OCI-LY1 (cell line): Measurements from ENCODE around the gene TMEM203.

Experiments used
- H2AFZ ChIP-seq: fragments of 200-600 bp; sonication (generic), shearing (Covaris generic); 2 replicates; pipeline ENCODE4 v1.6.0; 2014; ENCODE audit warnings: antibody characterized with exemption, mild to moderate bottlenecking, low read length
- H3F3A ChIP-seq: fragments of 200-600 bp; sonication (generic), shearing (Covaris generic); 2 replicates; pipeline ENCODE4 v1.6.0; 2014; ENCODE audit warnings: mild to moderate bottlenecking, antibody characterized with exemption, low read length, moderate library complexity; ENCODE audit not compliant: insufficient read depth
- H3K27ac ChIP-seq: fragments of 200-600 bp; sonication (generic); 2 replicates; pipeline ENCODE4 v1.5.1; 2014; ENCODE audit warnings: low read length, mixed run types, mild to moderate bottlenecking, low read depth; ENCODE audit not compliant: poor library complexity, severe bottlenecking
- H3K27me3 ChIP-seq: fragments of 200-600 bp; sonication (generic); 2 replicates; pipeline ENCODE4 v1.6.0; 2014; ENCODE audit warnings: antibody characterized with exemption, mild to moderate bottlenecking, low read length, moderate library complexity; ENCODE audit not compliant: insufficient read depth
- H3K36me3 ChIP-seq: fragments of 200-600 bp; sonication (generic); 2 replicates; pipeline ENCODE4 v1.6.1; 2014; ENCODE audit warnings: mild to moderate bottlenecking, antibody characterized with exemption, low read length, moderate library complexity, mixed read lengths; ENCODE audit not compliant: insufficient read depth
- H3K4me1 ChIP-seq: fragments of 200-600 bp; sonication (generic); 2 replicates; pipeline ENCODE4 v1.5.1; 2014; ENCODE audit warnings: mild to moderate bottlenecking, low read length, moderate library complexity; ENCODE audit not compliant: insufficient read depth, severe bottlenecking
- H3K4me2 ChIP-seq: fragments of 200-600 bp; sonication (generic), shearing (Covaris generic); 2 replicates; pipeline ENCODE4 v1.6.1; 2014; ENCODE audit warnings: low read length
- H3K4me3 ChIP-seq: fragments of 200-600 bp; sonication (generic); 2 replicates; pipeline ENCODE4 v1.5.1; 2014; ENCODE audit warnings: low read length, low read depth, mild to moderate bottlenecking, mixed read lengths; ENCODE audit not compliant: poor library complexity, severe bottlenecking
- H3K79me2 ChIP-seq: fragments of 200-600 bp; shearing (Covaris generic); 2 replicates; pipeline ENCODE4 v1.6.1; 2016; ENCODE audit warnings: mixed run types, low read length, mixed read lengths; ENCODE audit not compliant: insufficient read depth
- H3K9ac ChIP-seq: fragments of 200-600 bp; sonication (generic), shearing (Covaris generic); 2 replicates; pipeline ENCODE4 v1.6.1; 2014; ENCODE audit warnings: mild to moderate bottlenecking, low read length, mixed read lengths
- H3K9me2 ChIP-seq: fragments of 200-600 bp; sonication (generic), shearing (Covaris generic); 2 replicates; pipeline ENCODE4 v1.6.1; 2014; ENCODE audit warnings: low read depth, mild to moderate bottlenecking, low read length, mixed read lengths
- H3K9me3 ChIP-seq: fragments of 200-600 bp; shearing (Covaris generic); 2 replicates; pipeline ENCODE4 v1.6.1; 2014; ENCODE audit warnings: low read length, mixed read lengths
- H4K20me1 ChIP-seq: fragments of 200-600 bp; sonication (generic), shearing (Covaris generic); 2 replicates; pipeline ENCODE4 v1.6.0; 2016; ENCODE audit warnings: mild to moderate bottlenecking, low read length; ENCODE audit not compliant: insufficient read depth
- CTCF ChIP-seq: fragments of 200-600 bp; sonication (generic), shearing (Covaris generic); IDR thresholded peaks from 2 replicates; pipeline ENCODE4 v1.5.1; 2017; ENCODE audit warnings: mild to moderate bottlenecking, antibody characterized with exemption, low read length, moderate library complexity, mixed read lengths
- EZH2 ChIP-seq: fragments of 200-600 bp; sonication (generic), shearing (Covaris generic); IDR thresholded peaks from 2 replicates; pipeline ENCODE4 v1.8.0; 2017; ENCODE audit warnings: borderline replicate concordance, mixed run types, mild to moderate bottlenecking, antibody characterized with exemption, low read length, moderate library complexity, mixed read lengths

Gene TMEM203

GRCh38 chr9:137178201-137178938, 27.1 kb downstream of the TMEM203 start:
- no peaks in the 10 kb centered on the region for H3K79me2 ChIP-seq
- peaks cover 34% of the 10 kb centered on the region for H3K36me3 ChIP-seq
- H3K4me3 ChIP-seq, result no peak overlapping the region
- peaks cover 4% of the 10 kb centered on the region; the same call in 1 of the 2 replicates for H3F3A ChIP-seq
- no peaks in the 10 kb centered on the region for H3K9me2 ChIP-seq
- H3K9me3 ChIP-seq, result no peaks in the 10 kb centered on the region
- no peak overlapping the region for H3K27ac ChIP-seq
- H3K4me2 ChIP-seq, result no peak overlapping the region
- no peak overlapping the region for H2AFZ ChIP-seq
- H3K27me3 ChIP-seq, result 0 out of 2 replicates have a peak, but pooled peaks cover 3% of the 10 kb centered on the region
- TF ChIP-seq EZH2, result no peak
- no peak overlapping the region for H3K9ac ChIP-seq
- no peaks in the 10 kb centered on the region for H4K20me1 ChIP-seq
- peaks cover 11% of the 10 kb centered on the region for H3K4me1 ChIP-seq

GRCh38 chr9:137176302-137177182, 28.9 kb downstream of the TMEM203 start:
- H3K4me1 ChIP-seq, result peaks cover 11% of the 10 kb centered on the region
- H3K27ac ChIP-seq, result no peak overlapping the region
- peaks cover 3% of the 10 kb centered on the region; the same call in 1 of the 2 replicates for H3K27me3 ChIP-seq
- no peaks in the 10 kb centered on the region for H4K20me1 ChIP-seq
- TF ChIP-seq CTCF (peak; percentile 73), EZH2 (no peak)
- no peak overlapping the region for H3K4me3 ChIP-seq
- H3K9ac ChIP-seq, result no peak overlapping the region
- H3K9me2 ChIP-seq, result no peaks in the 10 kb centered on the region
- no peak overlapping the region for H3K4me2 ChIP-seq
- peaks cover 20% of the 10 kb centered on the region for H3K36me3 ChIP-seq
- no peaks in the 10 kb centered on the region for H3K9me3 ChIP-seq
- H3K79me2 ChIP-seq, result no peaks in the 10 kb centered on the region
- H3F3A ChIP-seq, result peaks cover 4% of the 10 kb centered on the region; the same call in 1 of the 2 replicates
- no peak overlapping the region for H2AFZ ChIP-seq

GRCh38 chr9:137175345-137175961, 30.0 kb downstream of the TMEM203 start:
- Histone ChIP-seq H3K9me3 (no peaks in the 10 kb centered on the region), H3K4me3 (no peak overlapping the region), H3K4me2 (peak overlapping the region; percentile 5; the same call in 1 of the 2 replicates), H3K79me2 (no peaks in the 10 kb centered on the region), H2AFZ (no peak overlapping the region), H3K9ac (no peak overlapping the region), H3K27me3 (peaks cover 3% of the 10 kb centered on the region; the same call in 1 of the 2 replicates), H3K27ac (no peak overlapping the region), H3K9me2 (no peaks in the 10 kb centered on the region), H3F3A (peaks cover 4% of the 10 kb centered on the region; the same call in 1 of the 2 replicates), H3K4me1 (peaks cover 11% of the 10 kb centered on the region), H3K36me3 (peaks cover 10% of the 10 kb centered on the region), H4K20me1 (no peaks in the 10 kb centered on the region)
- TF ChIP-seq EZH2 (no peak), CTCF (peak; percentile 58)
